Breast epithelium (tissue), 3 donors: Measurements from ENCODE around the gene BCL2A1.

Experiments used
- CTCF ChIP-seq, 3 donors: fragments of 450-650 bp; IDR thresholded peaks; one replicate each; pipeline ENCODE4 v1.5.1; 2016 to 2017; ENCODE audit warnings: antibody characterized with exemption in 3 of 3, mild to moderate bottlenecking in 3 of 3, moderate library complexity in 3 of 3
- POLR2AphosphoS5 ChIP-seq, 3 donors: sonication (generic); formaldehyde crosslinking; IDR thresholded peaks; one replicate each; pipeline ENCODE4 v1.6.1; 2017; ENCODE audit warnings: antibody characterized with exemption in 3 of 3

- TF ChIP-seq CTCF (IDR thresholded peaks at IDR 0.05) (no peak), POLR2AphosphoS5 (IDR thresholded peaks at IDR 0.05) (no peak)
These were observed 51.1 kb downstream of the BCL2A1 start for GRCh38 chr15:79919749-79920511.
